ENCODE data around the gene BABAM2.

The BABAM2 gene

DNA sequence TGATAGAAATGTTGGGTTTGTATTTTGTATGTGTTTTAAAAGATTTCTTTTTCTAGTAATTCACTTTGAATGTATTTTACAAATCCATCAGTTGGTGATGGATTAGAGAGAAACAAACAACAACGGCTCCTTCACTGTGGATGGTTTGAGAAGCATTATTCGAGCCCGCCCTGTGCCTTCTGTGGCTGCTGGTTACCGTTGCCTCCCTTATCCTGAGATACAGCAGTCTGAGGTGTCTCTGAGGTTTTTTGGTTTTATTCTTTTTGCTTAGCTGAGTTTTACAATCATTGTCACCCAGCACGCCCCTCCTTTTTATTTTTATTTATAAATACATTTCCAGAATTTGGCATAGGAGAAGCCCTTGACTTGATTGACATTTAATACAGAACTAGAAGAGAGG lies 168.3 kb downstream of the BABAM2 start:
- Histone ChIP-seq H3K27me3 (ENCODE audit: insufficient read depth, low read length) (no peaks in the 10 kb centered on the region), H3K4me3 (ENCODE audit: low read depth, low read length) (no peak overlapping the region), H3K79me2 (ENCODE audit: control insufficient read depth, insufficient read depth, low read length, unreplicated experiment) (no peaks in the 10 kb centered on the region), H3K36me3 (ENCODE audit: insufficient read depth, low read length) (no peaks in the 10 kb centered on the region), H3K4me1 (ENCODE audit: control insufficient read depth, insufficient read depth, low read length, unreplicated experiment) (peaks cover 9% of the 10 kb centered on the region), H3K27ac (ENCODE audit: low read depth, low read length) (no peak overlapping the region), H2AFZ (ENCODE audit: low read length, unreplicated experiment) (no peak overlapping the region)

DNA sequence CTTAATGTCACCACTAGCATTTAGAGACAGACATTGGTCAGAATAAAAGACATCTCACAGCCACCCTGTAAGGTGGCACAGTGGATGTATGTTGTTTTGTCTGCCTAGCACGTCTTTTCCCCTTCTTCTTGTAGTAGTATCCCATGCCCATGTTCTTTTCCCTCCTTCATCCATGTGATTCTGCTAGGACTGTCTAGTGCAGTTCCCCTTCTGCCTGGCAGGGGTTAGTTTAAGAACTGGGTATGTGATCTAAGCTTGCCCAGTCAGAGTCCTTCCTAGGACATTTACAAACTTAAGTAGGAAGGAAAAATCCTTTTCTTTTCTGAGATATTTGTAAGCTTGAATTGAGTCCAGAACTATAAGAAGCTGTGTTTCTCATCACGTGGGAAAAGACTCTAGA lies 172.3 kb downstream of the BABAM2 start:
- Histone ChIP-seq H2AFZ (ENCODE audit: low read length, unreplicated experiment) (no peak overlapping the region), H3K36me3 (ENCODE audit: insufficient read depth, low read length) (no peaks in the 10 kb centered on the region), H3K4me3 (ENCODE audit: low read depth, low read length) (no peak overlapping the region), H3K4me1 (ENCODE audit: control insufficient read depth, insufficient read depth, low read length, unreplicated experiment) (peaks cover 11% of the 10 kb centered on the region), H3K27me3 (ENCODE audit: insufficient read depth, low read length) (no peaks in the 10 kb centered on the region), H3K79me2 (ENCODE audit: control insufficient read depth, insufficient read depth, low read length, unreplicated experiment) (no peaks in the 10 kb centered on the region), H3K27ac (ENCODE audit: low read depth, low read length) (no peak overlapping the region)

DNA sequence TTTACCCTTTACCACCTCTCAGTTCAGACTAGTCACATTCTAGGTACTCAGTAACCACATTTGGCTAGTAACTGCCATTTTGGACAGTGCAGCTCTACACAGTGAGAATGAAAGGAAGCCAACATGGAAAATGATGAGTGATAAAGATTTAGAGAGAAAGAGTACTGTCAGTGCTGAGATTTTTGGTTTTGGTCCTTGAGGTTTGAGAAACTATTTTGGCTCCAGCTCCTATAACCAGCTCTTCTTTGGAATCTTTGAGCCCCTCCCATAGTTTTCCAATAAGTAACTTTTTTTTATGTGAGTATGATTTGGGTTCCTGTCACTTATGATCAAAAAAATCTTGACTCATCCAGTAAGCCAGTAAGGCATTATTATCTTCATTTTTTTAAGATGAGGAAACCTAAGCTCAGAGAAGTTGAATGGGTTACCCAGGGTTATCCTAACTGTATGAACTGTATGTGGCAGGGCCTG lies 173.0 kb downstream of the BABAM2 start:
- Histone ChIP-seq H3K36me3 (ENCODE audit: insufficient read depth, low read length) (no peaks in the 10 kb centered on the region), H3K4me1 (ENCODE audit: control insufficient read depth, insufficient read depth, low read length, unreplicated experiment) (peaks cover 11% of the 10 kb centered on the region), H2AFZ (ENCODE audit: low read length, unreplicated experiment) (no peak overlapping the region), H3K27ac (ENCODE audit: low read depth, low read length) (peak overlapping the region; percentile 1), H3K27me3 (ENCODE audit: insufficient read depth, low read length) (no peaks in the 10 kb centered on the region), H3K79me2 (ENCODE audit: control insufficient read depth, insufficient read depth, low read length, unreplicated experiment) (no peaks in the 10 kb centered on the region), H3K4me3 (ENCODE audit: low read depth, low read length) (no peak overlapping the region)

DNA sequence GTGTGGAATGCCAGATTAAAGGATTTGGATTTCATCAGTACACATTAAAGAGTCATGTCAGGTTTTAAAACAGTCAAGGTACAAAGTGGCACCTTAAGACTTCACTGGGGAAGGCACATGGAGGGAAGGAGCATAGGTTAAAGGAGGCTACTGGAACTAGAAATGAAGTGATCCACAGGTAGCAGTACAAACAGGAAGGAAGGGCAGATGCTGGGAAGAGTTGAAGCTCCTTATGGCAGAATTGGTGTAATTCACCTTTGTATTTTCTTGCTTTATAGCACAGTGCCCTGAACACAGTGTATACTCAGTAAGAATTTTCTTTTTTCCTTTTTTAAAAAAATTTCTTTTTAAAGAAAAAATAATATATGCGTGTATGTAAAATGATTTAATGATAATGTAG lies 177.1 kb downstream of the BABAM2 start:
- Histone ChIP-seq H2AFZ (ENCODE audit: low read length, unreplicated experiment) (no peak overlapping the region), H3K36me3 (ENCODE audit: insufficient read depth, low read length) (no peaks in the 10 kb centered on the region), H3K4me3 (ENCODE audit: low read depth, low read length) (no peak overlapping the region), H3K27me3 (ENCODE audit: insufficient read depth, low read length) (no peaks in the 10 kb centered on the region), H3K27ac (ENCODE audit: low read depth, low read length) (no peak overlapping the region), H3K4me1 (ENCODE audit: control insufficient read depth, insufficient read depth, low read length, unreplicated experiment) (peaks cover 16% of the 10 kb centered on the region), H3K79me2 (ENCODE audit: control insufficient read depth, insufficient read depth, low read length, unreplicated experiment) (no peaks in the 10 kb centered on the region)

DNA sequence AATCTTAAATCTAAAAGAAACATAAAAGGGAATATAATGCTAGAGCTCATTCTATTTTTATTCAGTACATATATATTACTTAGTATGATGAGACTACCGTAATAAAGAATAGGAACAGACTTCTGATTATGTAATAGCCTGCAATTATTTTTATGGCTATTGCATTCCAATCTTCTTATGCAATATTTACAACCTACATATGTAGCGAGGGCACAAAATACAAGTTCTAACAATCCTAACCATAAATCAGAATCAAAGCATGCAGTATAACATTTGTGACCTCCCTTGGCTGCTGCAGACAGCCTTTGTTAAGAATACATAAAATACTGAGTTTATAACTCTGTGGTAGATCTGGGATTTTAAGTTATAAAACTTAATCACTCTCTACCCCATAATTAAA lies 177.6 kb downstream of the BABAM2 start:
- no peak overlapping the region for H3K4me3 ChIP-seq (ENCODE audit: low read depth, low read length)
- H2AFZ ChIP-seq (ENCODE audit: low read length, unreplicated experiment), result no peak overlapping the region
- no peak overlapping the region for H3K27ac ChIP-seq (ENCODE audit: low read depth, low read length)
- H3K4me1 ChIP-seq (ENCODE audit: control insufficient read depth, insufficient read depth, low read length, unreplicated experiment), result peaks cover 15% of the 10 kb centered on the region
- no peaks in the 10 kb centered on the region for H3K79me2 ChIP-seq (ENCODE audit: control insufficient read depth, insufficient read depth, low read length, unreplicated experiment)
- no peaks in the 10 kb centered on the region for H3K36me3 ChIP-seq (ENCODE audit: insufficient read depth, low read length)
- H3K27me3 ChIP-seq (ENCODE audit: insufficient read depth, low read length), result no peaks in the 10 kb centered on the region

DNA sequence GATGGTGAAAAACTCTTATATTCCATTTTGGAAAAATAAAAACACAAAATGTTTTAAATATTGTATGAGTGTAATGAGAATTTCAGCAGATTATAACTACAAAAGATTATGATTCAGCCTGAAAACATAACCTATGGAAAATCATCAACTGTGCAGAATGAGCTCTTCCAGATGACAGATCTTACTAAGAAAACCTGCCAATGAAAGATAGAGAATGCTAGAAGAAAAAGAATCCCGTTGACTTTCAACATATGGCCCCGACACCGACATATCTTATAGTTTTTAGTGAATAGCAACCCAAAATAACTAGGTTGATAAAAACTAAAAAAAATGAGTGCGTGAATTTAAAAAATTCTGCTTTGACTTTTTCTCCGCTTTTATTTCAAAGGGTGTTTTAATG lies 178.0 kb downstream of the BABAM2 start:
- H3K27me3 ChIP-seq (ENCODE audit: insufficient read depth, low read length), result no peaks in the 10 kb centered on the region
- H2AFZ ChIP-seq (ENCODE audit: low read length, unreplicated experiment), result no peak overlapping the region

DNA sequence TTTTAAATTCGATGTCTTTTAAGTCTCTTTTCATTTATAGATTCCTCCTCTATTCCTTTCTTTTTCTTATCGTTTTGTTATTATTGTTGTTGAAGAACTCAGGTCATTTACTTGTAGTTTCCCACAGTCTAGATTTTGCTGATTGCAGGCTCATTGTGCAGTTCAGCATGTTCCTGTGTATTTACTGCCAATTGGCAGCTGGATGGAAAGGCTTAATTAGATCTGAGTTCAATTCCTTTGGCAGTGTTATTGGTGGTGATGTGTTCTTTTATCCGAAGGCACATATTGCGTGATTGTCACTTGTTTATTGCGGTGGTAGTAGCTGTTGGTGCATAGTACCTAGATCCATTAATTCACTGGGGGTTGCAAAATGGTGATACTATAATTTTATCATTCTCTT lies 180.7 kb downstream of the BABAM2 start:
- Histone ChIP-seq H3K27ac (ENCODE audit: low read depth, low read length) (no peak overlapping the region), H3K4me3 (ENCODE audit: low read depth, low read length) (no peak overlapping the region), H2AFZ (ENCODE audit: low read length, unreplicated experiment) (no peak overlapping the region), H3K36me3 (ENCODE audit: insufficient read depth, low read length) (no peaks in the 10 kb centered on the region), H3K27me3 (ENCODE audit: insufficient read depth, low read length) (no peaks in the 10 kb centered on the region), H3K79me2 (ENCODE audit: control insufficient read depth, insufficient read depth, low read length, unreplicated experiment) (no peaks in the 10 kb centered on the region), H3K4me1 (ENCODE audit: control insufficient read depth, insufficient read depth, low read length, unreplicated experiment) (peaks cover 5% of the 10 kb centered on the region)

More for the DNA sequence above, 178.0 kb downstream of the BABAM2 start:
- Histone ChIP-seq H3K36me3 (ENCODE audit: insufficient read depth, low read length) (no peaks in the 10 kb centered on the region), H3K4me1 (ENCODE audit: control insufficient read depth, insufficient read depth, low read length, unreplicated experiment) (peaks cover 10% of the 10 kb centered on the region), H3K27ac (ENCODE audit: low read depth, low read length) (no peak overlapping the region), H3K79me2 (ENCODE audit: control insufficient read depth, insufficient read depth, low read length, unreplicated experiment) (no peaks in the 10 kb centered on the region), H3K4me3 (ENCODE audit: low read depth, low read length) (no peak overlapping the region)

DNA sequence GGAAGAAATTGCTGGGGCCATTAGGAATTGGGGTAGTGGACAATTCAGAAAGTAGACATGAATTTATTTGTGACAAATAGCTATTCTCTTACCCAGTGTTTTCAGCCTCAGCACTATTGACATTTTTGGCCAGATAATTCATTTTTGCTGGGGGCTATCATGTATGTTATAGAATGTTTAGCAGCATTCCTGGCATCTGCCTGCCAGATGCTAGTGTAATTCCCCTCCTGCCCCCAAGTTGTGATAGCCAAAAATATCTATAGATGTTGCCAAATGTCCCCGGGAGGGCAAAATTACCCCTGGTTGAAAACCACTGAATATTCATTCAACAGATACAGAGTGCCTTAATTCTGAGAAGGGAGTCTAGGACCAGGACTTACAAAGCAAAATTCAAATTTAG lies 183.6 kb downstream of the BABAM2 start:
- H2AFZ ChIP-seq (ENCODE audit: low read length, unreplicated experiment), result no peak overlapping the region
- no peaks in the 10 kb centered on the region for H3K27me3 ChIP-seq (ENCODE audit: insufficient read depth, low read length)
- peaks cover 3% of the 10 kb centered on the region for H3K4me1 ChIP-seq (ENCODE audit: control insufficient read depth, insufficient read depth, low read length, unreplicated experiment)
- H3K79me2 ChIP-seq (ENCODE audit: control insufficient read depth, insufficient read depth, low read length, unreplicated experiment), result no peaks in the 10 kb centered on the region
- no peak overlapping the region for H3K4me3 ChIP-seq (ENCODE audit: low read depth, low read length)
- no peaks in the 10 kb centered on the region for H3K36me3 ChIP-seq (ENCODE audit: insufficient read depth, low read length)
- H3K27ac ChIP-seq (ENCODE audit: low read depth, low read length), result no peak overlapping the region

DNA sequence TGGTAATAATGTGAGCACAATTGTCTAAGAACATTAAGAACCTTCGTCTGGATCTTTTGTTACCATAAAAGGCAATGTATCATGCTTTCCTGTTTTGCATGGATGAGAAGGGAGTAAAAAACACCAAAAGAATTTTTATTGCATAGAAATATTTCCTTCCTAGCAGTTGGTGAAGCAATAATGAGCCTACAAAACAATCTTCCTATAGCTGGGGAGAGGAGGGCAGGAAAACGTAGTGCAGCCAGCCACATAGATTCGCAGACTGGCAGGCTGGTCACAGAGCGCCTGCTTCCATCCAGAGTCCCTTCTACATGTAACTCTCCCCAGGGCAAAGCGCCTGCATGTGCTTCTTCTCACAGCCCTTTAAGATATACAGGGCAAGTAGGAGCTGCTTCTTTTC lies 190.4 kb downstream of the BABAM2 start:
- no peak overlapping the region for H2AFZ ChIP-seq (ENCODE audit: low read length, unreplicated experiment)
- peak overlapping the region; percentile 70 for H3K27ac ChIP-seq (ENCODE audit: low read depth, low read length)
- H3K27me3 ChIP-seq (ENCODE audit: insufficient read depth, low read length), result no peaks in the 10 kb centered on the region
- no peaks in the 10 kb centered on the region for H3K36me3 ChIP-seq (ENCODE audit: insufficient read depth, low read length)
- H3K79me2 ChIP-seq (ENCODE audit: control insufficient read depth, insufficient read depth, low read length, unreplicated experiment), result no peaks in the 10 kb centered on the region
- H3K4me1 ChIP-seq (ENCODE audit: control insufficient read depth, insufficient read depth, low read length, unreplicated experiment), result peaks cover 26% of the 10 kb centered on the region
- no peak overlapping the region for H3K4me3 ChIP-seq (ENCODE audit: low read depth, low read length)

DNA sequence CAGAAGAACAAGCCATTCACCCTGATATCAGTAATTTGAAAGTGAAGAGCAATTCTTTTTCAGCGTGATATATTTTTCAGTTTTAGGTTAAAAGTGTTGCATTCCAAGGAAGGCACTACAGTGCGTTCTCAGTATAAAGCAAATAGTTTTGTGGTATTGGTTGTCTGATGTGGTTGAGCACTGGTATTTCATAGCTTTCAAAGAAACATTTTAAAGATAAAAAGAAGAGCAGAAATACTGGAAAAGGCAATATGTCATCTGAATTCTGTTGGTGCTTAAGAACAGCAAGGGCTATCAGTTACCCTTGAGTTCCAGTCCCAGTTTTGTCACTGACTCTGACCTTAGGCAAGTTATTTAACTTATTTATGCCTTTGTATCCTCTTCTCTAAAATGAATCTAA lies 191.6 kb downstream of the BABAM2 start:
- Histone ChIP-seq H2AFZ (ENCODE audit: low read length, unreplicated experiment) (no peak overlapping the region), H3K36me3 (ENCODE audit: insufficient read depth, low read length) (no peaks in the 10 kb centered on the region), H3K4me3 (ENCODE audit: low read depth, low read length) (no peak overlapping the region), H3K27ac (ENCODE audit: low read depth, low read length) (no peak overlapping the region), H3K27me3 (ENCODE audit: insufficient read depth, low read length) (no peaks in the 10 kb centered on the region), H3K79me2 (ENCODE audit: control insufficient read depth, insufficient read depth, low read length, unreplicated experiment) (no peaks in the 10 kb centered on the region), H3K4me1 (ENCODE audit: control insufficient read depth, insufficient read depth, low read length, unreplicated experiment) (peaks cover 26% of the 10 kb centered on the region)

DNA sequence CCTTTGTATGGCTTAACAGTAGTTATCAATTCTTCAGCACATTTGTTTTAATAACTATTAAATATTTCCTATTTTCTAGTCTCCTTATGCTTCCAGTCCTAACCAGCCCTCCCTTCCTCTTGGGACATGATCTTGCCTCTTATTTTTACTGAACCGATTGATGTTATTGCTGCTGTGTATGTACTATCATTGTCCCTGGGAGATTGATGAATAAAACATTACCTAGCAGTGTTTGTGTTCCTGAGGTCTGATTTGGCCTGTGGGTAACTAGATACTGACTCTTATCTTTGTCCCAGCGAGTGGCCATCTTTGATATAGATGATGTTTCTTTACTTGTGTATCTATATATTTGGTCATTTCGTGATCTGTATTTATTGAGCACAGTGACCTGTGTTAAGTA lies 192.9 kb downstream of the BABAM2 start:
- H3K27me3 ChIP-seq (ENCODE audit: insufficient read depth, low read length), result no peaks in the 10 kb centered on the region
- no peak overlapping the region for H3K27ac ChIP-seq (ENCODE audit: low read depth, low read length)
- no peak overlapping the region for H3K4me3 ChIP-seq (ENCODE audit: low read depth, low read length)
- peaks cover 29% of the 10 kb centered on the region for H3K4me1 ChIP-seq (ENCODE audit: control insufficient read depth, insufficient read depth, low read length, unreplicated experiment)
- no peak overlapping the region for H2AFZ ChIP-seq (ENCODE audit: low read length, unreplicated experiment)
- H3K79me2 ChIP-seq (ENCODE audit: control insufficient read depth, insufficient read depth, low read length, unreplicated experiment), result no peaks in the 10 kb centered on the region
- no peaks in the 10 kb centered on the region for H3K36me3 ChIP-seq (ENCODE audit: insufficient read depth, low read length)
